Stomach (tissue), 4 donors: ENCODE results near the gene DCLK1.

Experiments
- EP300 ChIP-seq: sonication (generic); formaldehyde crosslinking; IDR thresholded peaks from one replicate; pipeline ENCODE4 v1.6.1; 2017; ENCODE audit warnings: antibody characterized with exemption
- POLR2A ChIP-seq, 4 donors: fragments of 450-650 bp; IDR thresholded peaks; one replicate each; pipeline ENCODE4 v1.6.1; 2016; ENCODE audit warnings: antibody characterized with exemption in 4 of 4, control low read depth in 2 of 4, mild to moderate bottlenecking in 1 of 4, moderate library complexity in 1 of 4
- POLR2AphosphoS5 ChIP-seq, 3 donors: sonication (generic); formaldehyde crosslinking; IDR thresholded peaks; one replicate each; pipeline ENCODE4 v1.6.1; 2016; ENCODE audit warnings: antibody characterized with exemption in 3 of 3
- TF ChIP-seq, protein P1 (sequence below), 7 experiments: fragments of 450-650 bp in 4 of 7; fragments of 200-600 bp in 3 of 7; sonication (generic) in 3 of 7; IDR thresholded peaks; one replicate each; pipeline ENCODE4 v1.5.1; 2016 to 2019; ENCODE audit warnings: antibody characterized with exemption in 7 of 7, control low read depth in 2 of 7, mild to moderate bottlenecking in 1 of 7

DNA sequence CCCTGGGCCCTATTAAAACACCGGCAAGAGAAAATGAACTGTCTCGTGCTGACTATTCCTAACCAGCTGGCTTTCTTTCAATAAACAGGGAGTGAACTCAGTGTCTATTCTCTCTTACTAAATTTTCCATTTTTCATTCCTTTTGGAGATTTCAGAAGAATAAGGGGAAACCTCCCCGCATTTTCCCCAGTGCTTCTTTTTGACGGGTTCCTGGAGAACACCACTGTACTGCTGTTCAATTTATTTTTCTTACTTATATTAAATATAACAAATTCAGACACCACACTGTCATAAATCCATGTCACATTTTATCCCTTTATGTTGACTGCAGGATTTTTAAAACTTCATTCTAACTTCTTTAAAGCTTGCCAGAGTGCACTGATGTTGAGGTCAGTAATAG, 75.8 kb downstream of the DCLK1 start:
- no peak for TF ChIP-seq EP300
- TF ChIP-seq, protein P1, sequence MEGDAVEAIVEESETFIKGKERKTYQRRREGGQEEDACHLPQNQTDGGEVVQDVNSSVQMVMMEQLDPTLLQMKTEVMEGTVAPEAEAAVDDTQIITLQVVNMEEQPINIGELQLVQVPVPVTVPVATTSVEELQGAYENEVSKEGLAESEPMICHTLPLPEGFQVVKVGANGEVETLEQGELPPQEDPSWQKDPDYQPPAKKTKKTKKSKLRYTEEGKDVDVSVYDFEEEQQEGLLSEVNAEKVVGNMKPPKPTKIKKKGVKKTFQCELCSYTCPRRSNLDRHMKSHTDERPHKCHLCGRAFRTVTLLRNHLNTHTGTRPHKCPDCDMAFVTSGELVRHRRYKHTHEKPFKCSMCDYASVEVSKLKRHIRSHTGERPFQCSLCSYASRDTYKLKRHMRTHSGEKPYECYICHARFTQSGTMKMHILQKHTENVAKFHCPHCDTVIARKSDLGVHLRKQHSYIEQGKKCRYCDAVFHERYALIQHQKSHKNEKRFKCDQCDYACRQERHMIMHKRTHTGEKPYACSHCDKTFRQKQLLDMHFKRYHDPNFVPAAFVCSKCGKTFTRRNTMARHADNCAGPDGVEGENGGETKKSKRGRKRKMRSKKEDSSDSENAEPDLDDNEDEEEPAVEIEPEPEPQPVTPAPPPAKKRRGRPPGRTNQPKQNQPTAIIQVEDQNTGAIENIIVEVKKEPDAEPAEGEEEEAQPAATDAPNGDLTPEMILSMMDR (IDR thresholded peaks at IDR 0.05) = no peak
- TF ChIP-seq POLR2A (IDR thresholded peaks at IDR 0.05) = no peak
- TF ChIP-seq POLR2AphosphoS5 (IDR thresholded peaks at IDR 0.05) = no peak
